ENCODE measurements around the gene SRBD1. TPM values are rescaled to one million over a fixed set of nuclear protein-coding genes. Genes with fewer than 3 reads are reported as not detected.
A peak's percentile ranks its signal among the peaks of the same experiment; 100 is the strongest.

The SRBD1 gene
- total RNA-seq, 2 donors from 2014 or later, result 5.3 to 9.6 TPM

DNA sequence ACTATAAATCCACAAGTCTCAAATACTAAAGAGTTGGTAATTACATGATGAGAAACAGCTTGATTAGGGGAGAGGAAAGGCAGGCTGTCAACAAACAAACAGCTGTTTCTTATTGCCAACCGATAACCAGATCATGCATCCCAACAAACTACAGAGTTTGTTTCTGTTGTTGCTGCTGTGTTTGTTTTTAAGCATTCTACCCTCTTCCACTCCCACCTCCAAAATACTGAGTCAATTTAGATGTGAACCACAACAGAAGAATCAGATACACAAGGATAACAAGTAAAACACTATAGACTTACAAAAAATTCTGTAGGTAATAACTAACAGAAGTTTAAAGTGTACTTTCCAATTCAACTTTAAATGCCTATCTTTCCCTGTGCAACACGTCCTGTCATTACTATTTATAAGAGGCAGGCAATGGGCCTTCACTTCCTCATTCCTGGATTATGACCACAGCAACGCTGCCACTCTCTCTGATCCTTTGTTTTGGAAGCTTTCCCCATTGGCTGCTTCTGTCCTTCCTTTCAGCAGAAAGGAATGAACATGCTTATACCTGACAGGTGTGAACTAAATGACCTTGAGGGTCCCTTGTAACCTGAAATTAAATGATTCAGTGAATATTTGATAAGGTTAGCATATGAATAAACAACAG lies 152.0 kb downstream of the SRBD1 start:
- peak; percentile 58 for DNase-seq (ENCODE audit: low spot score)
- no peaks in the 10 kb centered on the region for H3K36me3 ChIP-seq
- no peak for TF ChIP-seq CTCF (IDR thresholded peaks at IDR 0.05)
- H3K27me3 ChIP-seq, result no peaks in the 10 kb centered on the region
- H3K9me3 ChIP-seq, result no peaks in the 10 kb centered on the region
- H3K4me3 ChIP-seq, result no peak overlapping the region
- no peak overlapping the region for H3K27ac ChIP-seq
- peaks cover 0 to 10% of the 10 kb centered on the region in 2 donors for H3K4me1 ChIP-seq

GRCh38 chr2:45457211-45457945 lies 153.7 kb downstream of the SRBD1 start:
- H3K27me3 ChIP-seq, result no peaks in the 10 kb centered on the region
- no peak overlapping the region for H3K27ac ChIP-seq
- no peak for TF ChIP-seq CTCF (IDR thresholded peaks at IDR 0.05)
- H3K36me3 ChIP-seq, result no peaks in the 10 kb centered on the region
- DNase-seq (ENCODE audit: low spot score), result no peak
- H3K4me3 ChIP-seq, result no peak overlapping the region
- peaks cover 0 to 10% of the 10 kb centered on the region in 2 donors for H3K4me1 ChIP-seq
- no peaks in the 10 kb centered on the region for H3K9me3 ChIP-seq

GRCh38 chr2:45452866-45453265 lies 158.2 kb downstream of the SRBD1 start:
- no peak for TF ChIP-seq CTCF (IDR thresholded peaks at IDR 0.05)
- Histone ChIP-seq H3K4me3 (no peak overlapping the region), H3K9me3 (no peaks in the 10 kb centered on the region), H3K4me1 (no peaks in the 10 kb centered on the region), H3K27me3 (no peaks in the 10 kb centered on the region), H3K27ac (no peak overlapping the region), H3K36me3 (no peaks in the 10 kb centered on the region)
- DNase-seq (ENCODE audit: low spot score), result no peak

- Histone ChIP-seq H3K9me3 (no peaks in the 10 kb centered on the region), H3K4me3 (no peak overlapping the region), H3K27me3 (no peaks in the 10 kb centered on the region), H3K27ac (no peak overlapping the region), H3K36me3 (no peaks in the 10 kb centered on the region), H3K4me1 (no peaks in the 10 kb centered on the region)
- DNase-seq (ENCODE audit: low spot score), result no peak
- no peak for TF ChIP-seq CTCF (IDR thresholded peaks at IDR 0.05)
Measured at GRCh38 chr2:45450634-45451033, 160.4 kb downstream of the SRBD1 start.

GRCh38 chr2:45448217-45448616 lies 162.8 kb downstream of the SRBD1 start:
- DNase-seq (ENCODE audit: low spot score), result no peak
- no peak for TF ChIP-seq CTCF (IDR thresholded peaks at IDR 0.05)

More at GRCh38 chr2:45448217-45448616, 162.8 kb downstream of the SRBD1 start:
- no peaks in the 10 kb centered on the region for H3K36me3 ChIP-seq
- no peaks in the 10 kb centered on the region for H3K4me1 ChIP-seq
- no peak overlapping the region for H3K4me3 ChIP-seq
- H3K9me3 ChIP-seq, result no peaks in the 10 kb centered on the region
- no peaks in the 10 kb centered on the region for H3K27me3 ChIP-seq
- no peak overlapping the region for H3K27ac ChIP-seq

Measured in right atrium auricular region (tissue), 2 donors.